ENCODE data around the gene REV1. TPM values are rescaled to one million over a fixed set of nuclear protein-coding genes. Genes with fewer than 3 reads are reported as not detected.

REV1 gene
- total RNA-seq, 1 donor = 55.3 TPM

DNA sequence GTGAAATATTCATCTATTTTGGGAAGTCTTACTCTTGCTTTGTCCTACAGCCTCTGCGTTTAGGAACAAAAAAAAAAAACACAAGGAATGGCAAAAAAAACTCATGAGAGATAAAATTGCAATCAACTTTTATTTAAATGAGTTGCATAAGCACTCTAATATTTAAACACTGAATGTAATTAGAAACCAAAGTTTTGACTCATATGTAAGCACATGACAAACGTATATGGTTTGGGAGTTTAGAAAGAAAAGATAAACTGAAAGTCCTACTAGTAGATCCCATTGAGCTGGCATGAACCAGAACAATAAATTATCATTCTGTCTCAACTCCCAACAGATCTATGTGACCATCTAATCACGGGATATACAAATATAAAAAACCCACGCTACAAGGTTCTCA, 44.8 kb downstream of the REV1 start:
- H3K9me3 ChIP-seq (ENCODE audit: low read depth, low read length) = no peaks in the 10 kb centered on the region
- no peaks in the 10 kb centered on the region for H3K4me1 ChIP-seq (ENCODE audit: insufficient read depth, low read length)
- no peaks in the 10 kb centered on the region for H3K27me3 ChIP-seq (ENCODE audit: insufficient read depth, low read length)
- H3K4me3 ChIP-seq (ENCODE audit: low read length) = no peak overlapping the region

DNA sequence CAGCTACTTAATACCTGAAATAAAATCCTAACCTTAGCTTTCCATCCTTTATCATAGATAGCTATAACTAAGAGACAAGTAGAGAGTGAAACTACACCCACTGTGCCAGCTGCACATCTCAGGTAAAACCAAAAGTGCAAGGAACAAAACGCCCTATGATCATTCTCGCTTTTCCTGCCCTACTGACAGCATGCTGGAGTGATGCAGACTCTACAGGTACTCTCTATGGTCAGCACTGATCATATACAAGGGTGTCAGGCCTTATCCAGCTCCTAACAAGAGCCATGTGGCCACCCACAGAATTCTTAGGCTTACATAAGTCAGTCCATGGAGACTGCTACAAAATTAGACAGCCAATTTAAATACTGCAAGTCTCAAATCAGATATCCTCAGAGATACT, 45.6 kb downstream of the REV1 start:
- no peak overlapping the region for H3K4me3 ChIP-seq (ENCODE audit: low read length)

DNA sequence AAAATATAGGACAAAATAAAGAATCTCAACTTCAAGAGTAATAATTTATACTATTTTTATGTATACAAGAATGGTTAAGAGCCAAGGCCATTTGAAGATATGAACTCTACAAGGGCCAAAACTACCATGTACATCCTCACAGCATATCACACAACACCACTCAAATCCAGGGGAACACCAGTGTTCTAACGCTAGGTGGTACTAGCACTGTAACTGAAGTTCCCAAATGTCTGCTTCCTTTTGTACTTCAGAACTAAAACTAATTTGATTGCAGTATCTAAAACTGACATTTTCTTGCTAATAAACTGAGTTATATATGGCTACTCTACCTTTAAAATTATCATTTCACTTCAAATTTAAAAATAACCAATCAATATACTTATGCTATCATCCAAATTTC, 47.0 kb downstream of the REV1 start:
- Histone ChIP-seq H3K4me3 (ENCODE audit: low read length) (no peak overlapping the region), H3K27me3 (ENCODE audit: insufficient read depth, low read length) (no peaks in the 10 kb centered on the region), H3K9me3 (ENCODE audit: low read depth, low read length) (no peaks in the 10 kb centered on the region), H3K4me1 (ENCODE audit: insufficient read depth, low read length) (no peaks in the 10 kb centered on the region)

More for the DNA sequence above, 45.6 kb downstream of the REV1 start:
- no peaks in the 10 kb centered on the region for H3K4me1 ChIP-seq (ENCODE audit: insufficient read depth, low read length)
- H3K27me3 ChIP-seq (ENCODE audit: insufficient read depth, low read length) = no peaks in the 10 kb centered on the region
- no peaks in the 10 kb centered on the region for H3K9me3 ChIP-seq (ENCODE audit: low read depth, low read length)

DNA sequence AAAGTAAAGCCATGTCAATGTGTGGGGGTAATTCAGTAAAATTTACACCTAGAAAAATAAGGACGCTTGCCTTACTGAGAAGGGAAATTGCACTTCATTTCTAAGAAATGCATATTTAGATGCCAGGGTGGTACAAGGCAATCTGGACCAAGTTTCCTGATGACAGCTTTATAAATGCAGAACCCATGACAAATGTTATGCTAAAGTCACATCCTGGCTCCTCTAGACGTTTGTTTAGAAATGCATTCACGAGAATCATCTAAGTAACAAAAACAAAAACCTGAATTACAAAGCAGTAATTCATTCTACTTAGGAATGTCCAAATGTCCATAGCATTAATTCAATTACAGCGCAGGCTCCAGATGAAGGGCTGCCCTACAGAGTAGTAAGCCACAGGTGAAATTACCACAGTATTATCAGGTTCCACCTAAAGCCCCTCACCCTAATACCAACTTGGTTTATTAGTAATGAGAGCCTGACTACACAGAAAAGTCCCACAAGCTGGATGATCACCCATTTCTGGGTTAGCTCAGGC, 49.8 kb downstream of the REV1 start:
- no peaks in the 10 kb centered on the region for H3K9me3 ChIP-seq (ENCODE audit: low read depth, low read length)
- H3K4me3 ChIP-seq (ENCODE audit: low read length) = no peak overlapping the region
- no peaks in the 10 kb centered on the region for H3K27me3 ChIP-seq (ENCODE audit: insufficient read depth, low read length)
- no peaks in the 10 kb centered on the region for H3K4me1 ChIP-seq (ENCODE audit: insufficient read depth, low read length)

DNA sequence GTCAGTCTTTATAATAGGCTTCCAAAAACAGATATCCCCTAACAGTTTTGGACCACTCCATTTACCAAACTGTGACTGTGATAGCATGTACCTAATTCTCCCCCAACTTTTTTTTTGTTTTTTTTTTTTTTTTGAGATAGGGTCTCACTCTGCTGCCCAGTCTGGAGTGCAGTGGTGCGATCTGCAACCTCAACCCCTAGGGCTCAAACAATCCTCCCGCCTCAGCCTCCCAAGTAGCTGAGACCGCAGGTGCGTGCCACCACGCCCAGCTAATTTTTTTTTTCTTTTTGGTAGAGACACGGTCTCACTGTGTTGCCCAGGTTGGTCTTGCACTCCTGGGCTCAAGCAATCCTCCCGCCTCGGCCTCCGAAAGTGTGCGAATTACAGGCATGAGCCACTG, 52.9 kb downstream of the REV1 start:
- no peaks in the 10 kb centered on the region for H3K9me3 ChIP-seq (ENCODE audit: low read depth, low read length)
- H3K4me3 ChIP-seq (ENCODE audit: low read length) = no peak overlapping the region
- no peaks in the 10 kb centered on the region for H3K4me1 ChIP-seq (ENCODE audit: insufficient read depth, low read length)
- H3K27me3 ChIP-seq (ENCODE audit: insufficient read depth, low read length) = no peaks in the 10 kb centered on the region

DNA sequence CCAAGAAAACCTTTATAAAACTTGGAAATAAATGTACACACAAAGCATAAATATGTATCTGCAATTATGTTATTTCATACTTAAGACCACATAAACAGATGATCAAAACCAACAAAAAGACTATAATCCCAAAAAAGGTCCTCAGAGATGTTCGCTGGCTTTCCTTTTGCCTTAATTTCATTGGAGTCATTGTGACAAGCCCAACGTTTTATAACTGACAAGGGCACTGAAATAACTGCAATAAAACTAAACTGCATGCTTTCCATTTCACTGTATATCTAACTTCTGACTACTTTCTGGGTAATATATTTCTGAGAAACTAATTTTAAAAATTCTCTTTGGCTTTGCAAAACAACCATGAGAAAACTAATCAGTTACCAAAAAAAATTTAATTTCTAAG, 56.5 kb downstream of the REV1 start:
- no peaks in the 10 kb centered on the region for H3K27me3 ChIP-seq (ENCODE audit: insufficient read depth, low read length)
- H3K4me1 ChIP-seq (ENCODE audit: insufficient read depth, low read length) = no peaks in the 10 kb centered on the region
- no peaks in the 10 kb centered on the region for H3K9me3 ChIP-seq (ENCODE audit: low read depth, low read length)
- H3K4me3 ChIP-seq (ENCODE audit: low read length) = no peak overlapping the region

DNA sequence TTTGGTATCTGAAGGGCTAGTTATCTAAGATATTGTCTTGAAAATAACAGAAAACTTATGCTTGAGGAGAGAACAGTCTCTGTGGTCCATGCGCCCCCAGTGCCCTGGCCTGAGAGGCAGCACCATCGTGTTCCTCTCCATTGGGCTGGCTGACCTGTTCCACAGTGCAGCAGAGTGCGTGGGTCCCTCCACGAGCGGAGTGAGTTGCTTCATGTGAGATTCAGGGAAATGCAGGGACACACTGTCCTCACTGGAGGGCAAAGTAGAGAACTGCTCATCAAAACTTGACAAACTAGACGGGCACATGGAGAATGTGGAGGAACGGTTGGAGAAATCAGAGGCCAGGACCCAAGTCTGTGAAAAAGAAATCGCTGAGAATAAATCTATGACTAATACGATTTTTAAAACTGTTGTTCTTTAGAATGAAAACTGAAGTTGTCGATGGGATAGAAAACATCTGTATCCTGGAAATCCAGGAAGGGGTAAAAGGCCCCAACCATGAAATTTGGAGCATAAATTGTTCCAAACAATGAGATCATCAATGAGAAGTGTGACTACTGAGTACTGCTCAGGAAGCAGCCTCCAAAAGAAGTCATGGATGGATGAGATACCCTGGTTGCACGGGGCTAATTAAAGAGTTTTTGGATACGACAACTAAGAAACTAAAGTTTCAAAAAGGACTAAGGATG, 58.1 kb downstream of the REV1 start:
- no peaks in the 10 kb centered on the region for H3K27me3 ChIP-seq (ENCODE audit: insufficient read depth, low read length)
- no peak overlapping the region for H3K4me3 ChIP-seq (ENCODE audit: low read length)
- H3K4me1 ChIP-seq (ENCODE audit: insufficient read depth, low read length) = no peaks in the 10 kb centered on the region
- no peaks in the 10 kb centered on the region for H3K9me3 ChIP-seq (ENCODE audit: low read depth, low read length)

DNA sequence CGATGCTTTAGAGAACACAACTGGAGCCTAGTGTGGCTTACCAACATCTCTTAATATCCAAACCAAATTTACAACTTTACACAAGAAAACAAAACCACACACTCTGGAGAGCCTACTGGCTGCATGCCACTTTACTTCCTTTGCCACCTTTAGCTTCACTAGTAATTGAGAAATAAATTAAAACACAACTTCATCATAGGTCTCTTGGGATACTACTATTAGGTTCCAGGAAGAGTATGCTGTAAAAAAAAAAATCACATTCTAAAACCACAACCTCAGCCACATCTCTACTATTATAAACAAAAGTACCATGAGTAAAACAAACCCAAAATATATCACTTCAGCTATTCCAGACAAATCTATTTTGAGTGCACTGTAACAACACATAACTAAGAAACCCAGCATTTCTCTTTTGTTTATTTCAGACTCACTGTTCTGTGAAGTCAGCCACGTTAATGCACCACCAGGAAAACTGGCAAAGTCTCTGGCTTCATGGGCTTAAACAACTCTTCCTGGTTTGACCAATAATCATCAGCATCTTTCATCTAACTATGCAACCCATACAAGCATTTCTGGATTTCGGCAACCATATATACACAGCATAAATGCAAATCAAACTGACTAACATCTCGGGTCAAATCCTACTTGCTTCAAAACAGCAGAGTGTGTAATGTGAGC, 59.1 kb downstream of the REV1 start:
- no peak overlapping the region for H3K4me3 ChIP-seq (ENCODE audit: low read length)
- H3K9me3 ChIP-seq (ENCODE audit: low read depth, low read length) = no peaks in the 10 kb centered on the region
- H3K27me3 ChIP-seq (ENCODE audit: insufficient read depth, low read length) = no peaks in the 10 kb centered on the region
- H3K4me1 ChIP-seq (ENCODE audit: insufficient read depth, low read length) = no peaks in the 10 kb centered on the region

DNA sequence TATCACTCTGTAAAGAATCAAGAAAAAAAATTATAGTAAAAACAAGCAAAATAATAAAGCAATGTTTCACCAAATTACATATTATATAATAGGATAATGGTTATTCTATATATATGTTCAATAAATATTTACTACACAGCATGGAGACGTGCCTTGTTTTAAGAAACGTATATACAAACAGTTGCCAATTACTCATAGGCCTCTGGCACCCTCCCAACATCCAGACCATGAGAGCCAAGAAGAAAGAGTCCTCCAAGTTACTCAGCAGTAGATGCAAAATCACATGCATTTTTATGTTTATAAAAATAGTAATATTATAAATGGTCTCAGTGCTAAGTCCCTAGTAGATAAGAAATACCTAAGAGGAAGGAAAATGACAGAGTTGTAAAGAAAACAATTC, 64.8 kb downstream of the REV1 start:
- no peaks in the 10 kb centered on the region for H3K9me3 ChIP-seq (ENCODE audit: low read depth, low read length)
- H3K4me3 ChIP-seq (ENCODE audit: low read length) = no peak overlapping the region
- no peaks in the 10 kb centered on the region for H3K4me1 ChIP-seq (ENCODE audit: insufficient read depth, low read length)
- no peaks in the 10 kb centered on the region for H3K27me3 ChIP-seq (ENCODE audit: insufficient read depth, low read length)

DNA sequence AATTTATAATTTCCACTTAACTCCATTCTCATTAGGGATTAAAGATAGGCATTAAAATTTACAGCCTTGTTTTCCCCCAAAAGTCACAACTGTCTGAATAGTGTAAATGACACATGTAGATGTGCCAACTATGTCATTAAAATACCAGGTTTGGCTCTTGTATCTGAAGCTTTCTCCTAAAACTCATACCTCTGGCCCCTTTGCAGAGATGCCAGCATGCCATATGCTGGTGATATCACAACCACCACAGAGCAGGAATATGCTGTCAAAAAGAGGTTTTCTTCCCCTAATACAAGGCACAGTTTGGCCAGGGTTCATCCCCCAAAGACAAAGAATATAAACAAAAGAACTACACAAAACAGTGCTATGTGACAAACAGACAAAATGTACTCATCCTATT, 65.4 kb downstream of the REV1 start:
- Histone ChIP-seq H3K4me1 (ENCODE audit: insufficient read depth, low read length) (no peaks in the 10 kb centered on the region), H3K9me3 (ENCODE audit: low read depth, low read length) (no peaks in the 10 kb centered on the region), H3K27me3 (ENCODE audit: insufficient read depth, low read length) (no peaks in the 10 kb centered on the region), H3K4me3 (ENCODE audit: low read length) (no peak overlapping the region)

DNA sequence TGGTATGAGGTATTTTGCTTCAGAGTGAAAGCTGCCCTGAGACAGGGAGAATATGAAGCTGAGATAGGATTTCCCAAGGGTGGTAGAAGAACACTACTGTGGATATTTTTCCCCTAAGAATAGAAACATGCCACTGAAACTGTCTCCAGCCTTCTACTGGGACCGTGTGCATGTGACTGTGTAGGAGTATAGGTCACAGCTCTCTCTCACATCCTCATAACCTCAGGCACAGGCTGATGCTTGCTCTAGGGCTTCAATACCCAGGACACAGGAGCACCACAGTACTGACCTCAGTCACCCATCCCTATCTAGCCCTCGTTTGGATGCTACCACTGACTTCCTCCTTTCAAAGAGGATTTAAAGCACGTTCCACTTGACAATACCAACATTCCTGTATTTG, 67.2 kb downstream of the REV1 start:
- Histone ChIP-seq H3K4me3 (ENCODE audit: low read length) (no peak overlapping the region), H3K27me3 (ENCODE audit: insufficient read depth, low read length) (no peaks in the 10 kb centered on the region), H3K9me3 (ENCODE audit: low read depth, low read length) (no peaks in the 10 kb centered on the region), H3K4me1 (ENCODE audit: insufficient read depth, low read length) (no peaks in the 10 kb centered on the region)

DNA sequence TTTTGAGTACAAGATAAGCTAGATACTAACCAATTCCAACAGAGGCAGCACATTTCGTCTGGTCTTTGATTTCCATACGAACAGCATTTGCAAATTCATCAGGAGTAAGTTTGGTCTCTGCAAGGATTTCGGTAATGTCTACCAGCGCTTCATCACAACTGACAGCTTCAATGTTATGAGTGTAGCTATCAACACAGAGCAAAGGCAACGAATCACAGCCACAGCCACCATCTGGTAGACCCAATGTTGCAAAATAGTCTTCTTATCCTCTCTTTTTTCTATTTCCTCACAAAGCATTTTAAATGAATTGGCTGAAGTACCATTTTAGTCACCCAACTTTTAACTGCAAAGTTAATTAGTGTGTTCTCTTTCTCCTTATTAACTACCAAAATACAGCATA, 68.3 kb downstream of the REV1 start:
- Histone ChIP-seq H3K4me1 (ENCODE audit: insufficient read depth, low read length) (no peaks in the 10 kb centered on the region), H3K27me3 (ENCODE audit: insufficient read depth, low read length) (no peaks in the 10 kb centered on the region), H3K9me3 (ENCODE audit: low read depth, low read length) (no peaks in the 10 kb centered on the region), H3K4me3 (ENCODE audit: low read length) (no peak overlapping the region)

DNA sequence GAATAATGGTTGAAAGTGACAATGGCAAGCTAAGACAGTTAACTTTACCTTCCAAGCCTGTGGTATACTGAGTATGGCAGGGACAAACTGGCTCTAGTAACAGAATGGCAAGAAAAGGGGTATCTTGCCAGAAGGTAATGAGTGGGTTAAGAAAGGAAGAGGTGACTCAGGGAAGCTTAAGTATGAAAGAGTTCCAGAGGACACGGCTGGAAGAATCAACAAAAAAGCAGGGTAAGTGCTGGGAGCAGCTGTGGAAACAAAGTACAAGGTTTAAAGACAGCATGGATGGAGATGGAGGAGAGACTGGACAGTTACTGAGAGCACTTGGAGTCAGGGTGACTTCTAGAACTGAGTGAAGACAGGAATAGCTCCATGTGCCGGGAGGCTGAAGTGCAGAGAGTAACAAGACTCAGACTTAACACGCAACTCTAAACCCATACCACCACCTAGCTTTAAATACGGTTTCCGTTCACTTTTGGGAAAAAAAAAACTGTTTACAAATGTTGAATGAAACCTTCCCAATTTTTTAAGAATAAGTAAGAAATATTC, 69.0 kb downstream of the REV1 start:
- Histone ChIP-seq H3K27me3 (ENCODE audit: insufficient read depth, low read length) (no peaks in the 10 kb centered on the region), H3K9me3 (ENCODE audit: low read depth, low read length) (no peaks in the 10 kb centered on the region), H3K4me1 (ENCODE audit: insufficient read depth, low read length) (no peaks in the 10 kb centered on the region), H3K4me3 (ENCODE audit: low read length) (no peak overlapping the region)

DNA sequence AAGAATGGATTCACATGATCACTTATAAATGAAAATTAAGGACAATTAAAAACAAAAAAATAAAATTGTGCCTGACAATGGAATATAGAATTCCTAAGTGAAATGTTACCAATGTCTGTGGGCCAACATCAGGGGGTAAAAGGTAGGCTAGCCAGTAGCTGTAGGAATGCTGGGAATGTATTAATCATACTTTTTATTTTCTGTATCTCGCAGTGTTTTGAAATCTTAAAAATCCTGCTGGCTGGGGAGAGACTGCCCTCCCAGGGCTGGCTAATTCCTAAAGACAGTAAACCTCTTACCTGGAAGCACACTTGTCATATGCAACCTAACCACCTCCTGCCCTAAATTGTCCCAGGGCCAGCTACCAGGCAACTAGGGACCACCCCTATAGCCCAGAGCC, 69.8 kb downstream of the REV1 start:
- Histone ChIP-seq H3K27me3 (ENCODE audit: insufficient read depth, low read length) (no peaks in the 10 kb centered on the region), H3K4me1 (ENCODE audit: insufficient read depth, low read length) (no peaks in the 10 kb centered on the region), H3K9me3 (ENCODE audit: low read depth, low read length) (no peaks in the 10 kb centered on the region), H3K4me3 (ENCODE audit: low read length) (no peak overlapping the region)

DNA sequence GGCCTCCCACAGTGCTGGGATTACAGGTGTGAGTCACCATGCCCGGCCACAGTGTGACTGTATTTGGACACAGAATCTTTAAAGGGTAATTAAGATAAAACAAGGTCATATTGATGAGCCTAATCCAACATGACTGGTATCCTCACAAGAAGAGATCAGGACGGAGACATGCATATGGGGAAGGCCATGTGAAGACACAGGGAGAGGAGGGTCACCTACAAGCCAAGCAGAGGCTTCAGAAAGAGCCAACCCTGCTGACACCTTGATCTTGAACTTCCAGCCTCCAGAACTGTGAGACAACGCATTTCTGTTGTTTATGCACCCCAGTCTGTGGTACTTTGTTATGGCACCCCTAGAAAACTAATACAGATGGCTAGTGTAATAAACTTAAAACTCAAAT, 72.4 kb downstream of the REV1 start:
- Histone ChIP-seq H3K4me1 (ENCODE audit: insufficient read depth, low read length) (no peaks in the 10 kb centered on the region), H3K27me3 (ENCODE audit: insufficient read depth, low read length) (no peaks in the 10 kb centered on the region), H3K4me3 (ENCODE audit: low read length) (no peak overlapping the region), H3K9me3 (ENCODE audit: low read depth, low read length) (no peaks in the 10 kb centered on the region)

DNA sequence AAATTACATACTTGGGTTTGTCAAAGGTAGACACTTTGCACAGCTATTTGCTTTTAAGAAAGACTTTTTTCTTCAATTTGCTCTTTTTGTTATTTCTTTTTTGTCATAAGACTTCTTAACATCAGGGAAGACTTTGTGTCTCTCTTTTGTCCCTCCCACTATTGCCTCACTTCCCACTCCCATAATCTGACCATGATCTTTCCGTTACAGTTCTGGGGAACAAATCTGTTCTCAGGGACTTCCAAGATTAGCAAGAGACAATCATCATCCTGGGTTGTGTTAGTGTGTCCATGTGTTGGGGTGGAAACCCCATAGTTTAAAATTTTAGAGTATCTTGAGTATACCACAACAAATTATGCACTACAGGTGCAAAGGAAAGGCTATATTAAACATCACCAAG, 75.3 kb downstream of the REV1 start:
- no peak overlapping the region for H3K4me3 ChIP-seq (ENCODE audit: low read length)
- H3K27me3 ChIP-seq (ENCODE audit: insufficient read depth, low read length) = no peaks in the 10 kb centered on the region
- no peaks in the 10 kb centered on the region for H3K9me3 ChIP-seq (ENCODE audit: low read depth, low read length)
- no peaks in the 10 kb centered on the region for H3K4me1 ChIP-seq (ENCODE audit: insufficient read depth, low read length)
